Astrocyte of the spinal cord (primary cell): Measurements from ENCODE around the gene TUBB4A.

Source experiments
- DNase-seq: peaks from one replicate; pipeline ENCODE4 v3.0.0; 2011; ENCODE audit warnings: low read depth, low spot score
- H3K4me3 ChIP-seq: 2 replicates; pipeline ENCODE4 v1.5.1; 2011; ENCODE audit warnings: low read depth, mild to moderate bottlenecking, low read length, moderate library complexity
- in situ Hi-C: cut with HindIII; loops from 2 replicates; pipeline ENCODE4 v1.10.0; 2017; ENCODE audit warnings: low sequenced_read_pairs
- TF ChIP-seq, protein P1 (sequence below): IDR thresholded peaks from 2 replicates; pipeline ENCODE4 v1.5.1; 2012; ENCODE audit warnings: low read depth, mild to moderate bottlenecking, low read length, inconsistent platforms

Gene TUBB4A

GRCh38 chr19:6452223-6452614 lies 49.9 kb downstream of the TUBB4A start:
- no peak for DNase-seq
- TF ChIP-seq, protein P1, sequence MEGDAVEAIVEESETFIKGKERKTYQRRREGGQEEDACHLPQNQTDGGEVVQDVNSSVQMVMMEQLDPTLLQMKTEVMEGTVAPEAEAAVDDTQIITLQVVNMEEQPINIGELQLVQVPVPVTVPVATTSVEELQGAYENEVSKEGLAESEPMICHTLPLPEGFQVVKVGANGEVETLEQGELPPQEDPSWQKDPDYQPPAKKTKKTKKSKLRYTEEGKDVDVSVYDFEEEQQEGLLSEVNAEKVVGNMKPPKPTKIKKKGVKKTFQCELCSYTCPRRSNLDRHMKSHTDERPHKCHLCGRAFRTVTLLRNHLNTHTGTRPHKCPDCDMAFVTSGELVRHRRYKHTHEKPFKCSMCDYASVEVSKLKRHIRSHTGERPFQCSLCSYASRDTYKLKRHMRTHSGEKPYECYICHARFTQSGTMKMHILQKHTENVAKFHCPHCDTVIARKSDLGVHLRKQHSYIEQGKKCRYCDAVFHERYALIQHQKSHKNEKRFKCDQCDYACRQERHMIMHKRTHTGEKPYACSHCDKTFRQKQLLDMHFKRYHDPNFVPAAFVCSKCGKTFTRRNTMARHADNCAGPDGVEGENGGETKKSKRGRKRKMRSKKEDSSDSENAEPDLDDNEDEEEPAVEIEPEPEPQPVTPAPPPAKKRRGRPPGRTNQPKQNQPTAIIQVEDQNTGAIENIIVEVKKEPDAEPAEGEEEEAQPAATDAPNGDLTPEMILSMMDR: no peak
- no peak overlapping the region for H3K4me3 ChIP-seq
- in situ Hi-C loops: no loop called here

DNA sequence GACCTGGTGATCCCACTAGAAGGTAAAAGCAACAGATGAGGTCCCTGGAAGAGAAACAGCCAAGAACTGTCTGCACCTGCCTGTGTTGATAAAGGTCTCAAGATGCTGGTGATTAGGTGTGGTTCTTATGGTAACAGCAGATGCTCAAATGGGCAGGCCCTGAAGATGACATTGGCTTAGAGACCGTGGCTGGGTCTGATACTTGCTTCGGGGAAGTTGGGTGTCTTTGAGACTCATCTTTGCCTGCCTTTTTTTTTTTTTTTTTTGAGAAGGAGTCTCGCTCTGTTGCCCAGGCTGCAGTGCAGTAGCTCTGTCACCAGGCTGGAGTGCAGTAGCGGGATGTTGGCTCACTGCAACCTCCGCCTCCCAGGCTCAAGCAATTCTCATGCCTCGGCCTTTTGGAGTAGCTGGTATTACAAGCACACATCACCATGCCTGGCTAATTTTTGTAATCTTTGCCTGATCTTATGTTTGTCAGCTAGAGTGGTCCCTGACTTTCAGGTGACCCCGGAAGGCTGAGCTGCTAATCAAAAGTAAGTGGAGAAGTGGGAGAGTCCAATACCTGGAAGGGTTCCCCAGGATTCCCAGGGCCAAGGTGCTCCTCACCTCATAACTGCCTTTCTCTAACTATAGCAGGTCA lies 50.4 kb downstream of the TUBB4A start:
- DNase-seq: no peak
- TF ChIP-seq, protein P1: no peak
- in situ Hi-C loops: no loop called here
- H3K4me3 ChIP-seq: no peak overlapping the region

DNA sequence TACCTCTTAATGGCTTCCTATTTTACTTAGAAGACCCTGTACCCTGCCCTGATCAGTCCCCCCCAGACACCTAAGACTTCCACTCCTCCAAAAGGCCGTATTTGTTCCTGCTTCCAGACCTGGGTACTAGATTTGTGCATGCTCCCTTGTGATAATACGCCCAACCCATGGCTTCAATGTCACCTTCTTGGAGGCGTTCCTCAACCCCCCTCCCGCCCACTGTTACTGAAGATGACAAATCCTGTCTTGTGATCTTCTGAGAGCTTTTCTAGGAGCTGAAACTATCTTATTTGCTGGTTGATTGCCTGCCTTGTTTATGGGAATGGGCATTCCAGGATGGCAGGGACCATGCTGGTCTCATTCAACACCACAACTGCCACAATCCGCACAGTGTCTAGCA lies 51.9 kb downstream of the TUBB4A start:
- DNase-seq: no peak
- H3K4me3 ChIP-seq: no peak overlapping the region
- TF ChIP-seq, protein P1: no peak
- in situ Hi-C loops: no loop called here

GRCh38 chr19:6448045-6448444 lies 54.1 kb downstream of the TUBB4A start:
- TF ChIP-seq, protein P1: no peak
- in situ Hi-C loops: no loop called here
- DNase-seq: no peak
- H3K4me3 ChIP-seq: no peak overlapping the region

DNA sequence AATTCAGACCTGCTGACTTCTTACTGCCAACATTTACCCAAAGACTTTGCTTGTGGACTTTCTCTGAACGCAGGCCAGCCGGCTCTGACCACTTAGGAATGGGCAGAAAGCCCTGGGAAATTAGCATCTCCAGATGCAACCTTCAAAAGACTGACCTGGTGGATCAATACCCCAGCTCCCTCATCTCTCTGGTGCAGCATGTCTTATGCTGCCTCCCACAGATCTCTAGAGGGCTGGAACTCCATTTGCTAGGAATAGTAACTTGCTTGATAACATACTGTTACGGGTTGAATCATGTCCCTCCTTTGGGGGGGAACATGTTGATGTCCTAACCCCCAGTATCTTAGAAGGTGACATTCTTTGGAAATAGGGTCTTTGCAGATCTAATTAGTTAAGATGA lies 55.7 kb downstream of the TUBB4A start:
- DNase-seq: no peak
- H3K4me3 ChIP-seq: no peak overlapping the region
- TF ChIP-seq, protein P1: no peak
- in situ Hi-C loops: no loop called here
